Epithelial cell of esophagus (primary cell): Measurements from ENCODE around the gene RASGRP3.
A peak's percentile ranks its signal among the peaks of the same experiment; 100 is the strongest.
"Not testable (repeated sequence)": the region's sequence is repeated elsewhere in the genome, so short reads cannot be mapped to it uniquely, and the experiment has no call there.

Experiments
- DNase-seq: peaks from one replicate; pipeline ENCODE4 v3.0.0; 2010; ENCODE audit warnings: low read depth
- H3K4me3 ChIP-seq: 2 replicates; pipeline ENCODE4 v1.5.1; 2011; ENCODE audit warnings: mild to moderate bottlenecking, low read length, control low read depth
- CTCF ChIP-seq: IDR thresholded peaks from 2 replicates; pipeline ENCODE4 v1.5.1; 2011; ENCODE audit warnings: low read depth, mild to moderate bottlenecking, low read length, control low read depth, inconsistent platforms; ENCODE audit not compliant: insufficient read depth; ENCODE audit errors: missing control alignments

The RASGRP3 gene

DNA sequence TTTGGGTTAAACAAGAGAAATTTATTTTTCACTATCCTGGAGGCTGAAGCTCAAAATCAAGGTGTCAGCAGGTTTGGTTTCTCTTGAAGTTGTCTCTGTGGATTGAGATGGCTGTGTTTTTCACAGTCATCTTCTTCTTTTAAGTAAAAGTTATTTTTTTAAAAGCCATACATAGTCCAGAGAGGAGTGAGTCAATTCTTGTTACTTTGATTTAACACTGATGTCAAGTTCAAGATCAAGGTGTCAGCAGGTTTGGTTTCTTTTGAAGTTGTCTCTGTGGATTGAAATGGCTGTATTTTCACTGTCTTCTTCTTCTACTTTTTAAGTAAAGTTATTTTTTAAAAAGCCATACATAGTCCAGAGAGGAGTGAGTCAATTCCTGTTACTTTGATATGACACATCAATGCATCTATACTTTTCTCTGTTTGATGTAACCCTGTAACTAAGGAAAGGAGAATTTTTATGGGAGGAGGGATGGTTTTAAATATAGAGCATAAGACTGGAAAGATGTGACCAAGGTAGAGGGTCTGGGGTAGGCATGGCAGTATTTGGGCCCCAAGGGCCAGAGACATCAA is 22.5 kb upstream of the RASGRP3 start:
- no peak overlapping the region for H3K4me3 ChIP-seq
- TF ChIP-seq CTCF = no peak
- no peak for DNase-seq

DNA sequence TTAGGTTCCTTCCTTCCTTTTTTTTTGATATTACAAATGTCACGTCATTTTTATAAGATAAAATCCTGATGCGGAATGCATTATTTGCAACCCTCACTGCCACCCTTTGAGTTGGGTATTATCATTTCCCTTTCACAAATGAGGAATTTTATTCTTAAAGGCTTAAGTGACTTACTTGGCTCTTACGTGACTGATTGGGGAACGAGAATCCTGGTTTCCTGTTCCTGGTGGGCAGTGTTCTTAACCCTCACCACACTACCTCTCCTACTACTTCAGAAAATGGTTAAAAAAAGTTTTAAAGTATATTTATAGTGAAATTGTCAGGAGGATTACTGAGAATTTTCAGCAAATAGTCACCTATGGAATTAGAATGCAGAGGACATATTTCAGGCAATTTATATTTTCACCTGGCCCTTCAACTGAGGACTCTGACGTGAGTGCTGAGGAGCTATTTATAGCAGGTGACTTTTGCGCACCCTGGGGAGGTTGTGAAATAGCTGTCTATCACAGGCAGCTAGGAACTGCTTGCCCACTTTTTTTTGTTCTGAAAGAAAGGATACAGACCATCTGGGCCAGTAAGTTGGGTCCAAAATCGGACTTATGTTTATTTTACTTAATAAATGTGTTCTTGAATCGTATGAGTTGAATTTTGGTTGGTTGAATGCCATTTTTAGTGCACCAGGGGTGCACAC is 18.7 kb upstream of the RASGRP3 start:
- peak; percentile 34 for DNase-seq
- TF ChIP-seq CTCF = no peak
- no peak overlapping the region for H3K4me3 ChIP-seq

- no peak for DNase-seq
- no peak overlapping the region for H3K4me3 ChIP-seq
- no peak for TF ChIP-seq CTCF
These were observed 18.1 kb upstream of the RASGRP3 start for GRCh38 chr2:33458248-33458819.

- DNase-seq = no peak
- H3K4me3 ChIP-seq = no peak overlapping the region
- TF ChIP-seq CTCF = no peak
These were observed 16.7 kb upstream of the RASGRP3 start for GRCh38 chr2:33459745-33460144.

DNA sequence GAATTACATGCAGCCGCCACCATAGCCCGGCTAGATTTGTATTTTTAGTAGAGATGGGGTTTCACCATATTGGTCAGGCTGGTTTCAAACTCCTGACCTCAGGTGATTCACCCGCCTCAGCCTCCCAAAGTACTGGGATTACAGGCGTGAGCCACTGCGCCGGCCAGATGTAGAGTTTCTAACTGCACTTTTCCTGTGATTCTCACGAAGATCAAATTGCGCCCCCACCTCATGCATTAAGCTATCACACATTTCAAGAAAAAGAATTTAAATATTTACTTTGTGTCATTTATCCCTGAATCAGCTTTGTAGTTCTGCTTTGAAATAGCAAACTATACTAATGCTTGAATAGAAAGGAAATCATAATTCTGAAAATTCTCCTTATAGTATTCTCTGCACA is 13.9 kb upstream of the RASGRP3 start:
- not testable (repeated sequence) for H3K4me3 ChIP-seq, DNase-seq

- no peak for DNase-seq
- no peak for TF ChIP-seq CTCF
- no peak overlapping the region for H3K4me3 ChIP-seq
These were observed 9.0 kb upstream of the RASGRP3 start for GRCh38 chr2:33467413-33467812.

- TF ChIP-seq CTCF = no peak
- DNase-seq = no peak
These were observed 7.2 kb upstream of the RASGRP3 start for GRCh38 chr2:33469238-33469637.

More at GRCh38 chr2:33469238-33469637, 7.2 kb upstream of the RASGRP3 start:
- H3K4me3 ChIP-seq = no peak overlapping the region
